H1 (cell line): ENCODE results near the gene NSUN6. TPM values are rescaled to one million over a fixed set of nuclear protein-coding genes. Genes with fewer than 3 reads are reported as not detected.

Experiments
- CTCF ChIA-PET: fragments of 300-600 bp; sonication (Branson Sonifier 250); formaldehyde crosslinking; loops from one replicate; lab custom pipeline; 2021; ENCODE audit not compliant: partially characterized antibody; lab: Charles Lee
- POLR2A ChIA-PET: fragments of 300-600 bp; sonication (Branson Sonifier 250); formaldehyde crosslinking; loops from one replicate; lab custom pipeline; 2021; ENCODE audit warnings: inconsistent platforms; ENCODE audit not compliant: partially characterized antibody; lab: Charles Lee
- DNase-seq, 2 experiments: peaks; one replicate each; pipeline versions ENCODE4 v3.0.0 to v3.0.0-alpha.2; 2010 to 2022; ENCODE audit warnings: low spot score in 2 of 2, low read depth in 1 of 2, mixed read lengths in 1 of 2
- FAIRE-seq: peaks from 2 replicates; lab custom pipeline; 2011; peaks lifted over from hg19 to GRCh38; lab: Jason Lieb, UNC
- H2AFZ ChIP-seq: 2 replicates; pipeline ENCODE4 v1.8.1; 2012; ENCODE audit warnings: low read length, inconsistent platforms
- H2AK5ac ChIP-seq: 2 replicates; pipeline ENCODE4 v1.6.1; 2013; ENCODE audit warnings: low read depth, low read length
- H2BK120ac ChIP-seq: replicated peaks from 2 replicates; pipeline ENCODE3; 2013; ENCODE audit warnings: low read depth, low read length, inconsistent platforms
- H2BK12ac ChIP-seq: 2 replicates; pipeline ENCODE4 v1.6.1; 2013; ENCODE audit warnings: low read depth, low read length
- H2BK15ac ChIP-seq: 2 replicates; pipeline ENCODE4 v1.6.1; 2013; ENCODE audit warnings: low read length
- H2BK20ac ChIP-seq: 2 replicates; pipeline ENCODE4 v1.6.1; 2013; ENCODE audit warnings: low read length
- H2BK5ac ChIP-seq: 2 replicates; pipeline ENCODE4 v1.6.1; 2013; ENCODE audit warnings: low read depth, low read length
- H3K14ac ChIP-seq: 2 replicates; pipeline ENCODE4 v1.6.1; 2013; ENCODE audit warnings: inconsistent platforms; ENCODE audit not compliant: insufficient read length
- H3K18ac ChIP-seq: 2 replicates; pipeline ENCODE4 v1.6.1; 2013; ENCODE audit warnings: low read length; ENCODE audit errors: extremely low read depth
- H3K23ac ChIP-seq: 2 replicates; pipeline ENCODE4 v1.6.1; 2013; ENCODE audit warnings: inconsistent platforms; ENCODE audit not compliant: insufficient read length
- H3K23me2 ChIP-seq: 2 replicates; pipeline ENCODE4 v1.6.1; 2013; ENCODE audit warnings: low read depth, low read length
- H3K27ac ChIP-seq: 2 replicates; pipeline ENCODE4 v1.6.1; 2011; ENCODE audit warnings: low read depth, low read length, inconsistent platforms
- H3K27me3 ChIP-seq, 4 experiments: replicated peaks in 1 of 4; 1 replicate in 1 of 4; 2 replicates in 3 of 4; pipeline versions ENCODE4 v1.6.1 to v1.8.1; 2011 to 2013; ENCODE audit warnings: low read length in 3 of 4, mild to moderate bottlenecking in 3 of 4, inconsistent platforms in 2 of 4, mixed read lengths in 2 of 4, moderate library complexity in 1 of 4; ENCODE audit not compliant: control insufficient read depth in 3 of 4, insufficient read depth in 3 of 4; ENCODE audit errors: extremely low read depth in 1 of 4
- H3K36me3 ChIP-seq, 4 experiments: 2 replicates each; pipeline versions ENCODE4 v1.6.1 to v1.8.1; 2011 to 2013; ENCODE audit warnings: mild to moderate bottlenecking in 4 of 4, low read length in 3 of 4, moderate library complexity in 2 of 4, control low read depth in 1 of 4, inconsistent platforms in 1 of 4; ENCODE audit not compliant: insufficient read depth in 4 of 4, control insufficient read depth in 2 of 4
- H3K4ac ChIP-seq: replicated peaks from 2 replicates; pipeline ENCODE3; 2013; ENCODE audit warnings: low read length, low read depth, mixed read lengths, inconsistent platforms; ENCODE audit not compliant: insufficient read length
- H3K4me1 ChIP-seq, 4 experiments: replicated peaks in 1 of 4; 1 replicate in 1 of 4; 2 replicates in 3 of 4; pipeline versions ENCODE4 v1.6.1 to v1.8.1; 2011 to 2013; ENCODE audit warnings: low read length in 3 of 4, inconsistent platforms in 2 of 4, mixed read lengths in 1 of 4; ENCODE audit not compliant: insufficient read depth in 4 of 4, control insufficient read depth in 3 of 4
- H3K4me2 ChIP-seq, 2 experiments: 2 replicates each; pipeline versions ENCODE4 v1.6.1 to v1.8.1; 2011 to 2013; ENCODE audit warnings: low read depth in 2 of 2, low read length in 2 of 2, control low read depth in 1 of 2, inconsistent platforms in 1 of 2, mild to moderate bottlenecking in 1 of 2; ENCODE audit not compliant: insufficient read depth in 1 of 2
- H3K4me3 ChIP-seq, 4 experiments: fragments of 200-600, 300-600 bp in 1 of 4; sonication (generic), shearing (Covaris generic), sonication (Bioruptor Twin) in 1 of 4; 2 replicates each; pipeline versions ENCODE4 v1.5.1 to v1.8.1; 2011 to 2016; ENCODE audit warnings: low read length in 4 of 4, low read depth in 3 of 4, control low read depth in 2 of 4, inconsistent platforms in 2 of 4, mild to moderate bottlenecking in 2 of 4, mixed read lengths in 1 of 4, moderate library complexity in 1 of 4; ENCODE audit not compliant: insufficient read depth in 2 of 4; ENCODE audit errors: extremely low read depth in 1 of 4
- H3K56ac ChIP-seq: replicated peaks from 2 replicates; pipeline ENCODE3; 2013; ENCODE audit warnings: low read depth, mild to moderate bottlenecking, mixed read lengths, low read length, inconsistent platforms; ENCODE audit not compliant: insufficient read length
- H3K79me1 ChIP-seq: 2 replicates; pipeline ENCODE4 v1.6.1; 2013; ENCODE audit warnings: low read depth, low read length, control low read depth
- H3K79me2 ChIP-seq, 2 experiments: 2 replicates each; pipeline versions ENCODE4 v1.6.1 to v1.8.1; 2012 to 2013; ENCODE audit warnings: low read length in 2 of 2, mild to moderate bottlenecking in 2 of 2, inconsistent platforms in 1 of 2; ENCODE audit not compliant: insufficient read depth in 2 of 2, control insufficient read depth in 1 of 2
- H3K9ac ChIP-seq, 4 experiments: replicated peaks in 1 of 4; 1 replicate in 1 of 4; 2 replicates in 3 of 4; pipeline versions ENCODE4 v1.6.1 to v1.8.1; 2011 to 2013; ENCODE audit warnings: low read depth in 3 of 4, low read length in 3 of 4, control low read depth in 2 of 4, mild to moderate bottlenecking in 2 of 4, moderate library complexity in 2 of 4, inconsistent platforms in 1 of 4; ENCODE audit errors: extremely low read depth in 1 of 4
- H3K9me3 ChIP-seq, 2 experiments: 2 replicates each; pipeline versions ENCODE4 v1.6.1 to v1.8.1; 2012 to 2013; ENCODE audit warnings: mild to moderate bottlenecking in 2 of 2, moderate library complexity in 2 of 2, control low read depth in 1 of 2, inconsistent platforms in 1 of 2, low read depth in 1 of 2, low read length in 1 of 2, mixed read lengths in 1 of 2; ENCODE audit not compliant: insufficient read depth in 2 of 2
- H4K20me1 ChIP-seq, 2 experiments: replicated peaks in 1 of 2; 2 replicates each; pipeline versions ENCODE3 to v1.8.1; 2011 to 2013; ENCODE audit warnings: inconsistent platforms in 2 of 2, low read length in 2 of 2, mild to moderate bottlenecking in 1 of 2; ENCODE audit not compliant: insufficient read depth in 2 of 2, control insufficient read depth in 1 of 2
- H4K5ac ChIP-seq: 2 replicates; pipeline ENCODE4 v1.6.1; 2013; ENCODE audit warnings: low read length, low read depth, mixed read lengths, inconsistent platforms; ENCODE audit not compliant: insufficient read length
- H4K8ac ChIP-seq: 2 replicates; pipeline ENCODE4 v1.8.0; 2013; ENCODE audit warnings: mild to moderate bottlenecking, moderate library complexity, low read length, inconsistent platforms; ENCODE audit not compliant: insufficient read depth; ENCODE audit errors: extremely low read depth
- H4K91ac ChIP-seq: replicated peaks from 2 replicates; pipeline ENCODE3; 2013; ENCODE audit warnings: low read length, mixed read lengths, inconsistent platforms; ENCODE audit not compliant: insufficient read length
- MAFK ChIP-seq: IDR thresholded peaks from 2 replicates; pipeline ENCODE4 v1.6.1; 2012; ENCODE audit warnings: low read depth, mild to moderate bottlenecking, improper control_type of control experiment, low read length
- RBBP5 ChIP-seq: IDR thresholded peaks from 2 replicates; pipeline ENCODE4 v1.7.1; 2012; ENCODE audit warnings: low read depth, mild to moderate bottlenecking, inconsistent platforms, low read length, moderate library complexity, borderline replicate concordance
- TEAD4 ChIP-seq: IDR thresholded peaks from 2 replicates; pipeline ENCODE4 v1.6.1; 2012; ENCODE audit warnings: low read depth, low read length, inconsistent platforms, mixed read lengths
- YY1 ChIP-seq: IDR thresholded peaks from 2 replicates; pipeline ENCODE4 v1.6.1; 2011; ENCODE audit warnings: low read depth, mild to moderate bottlenecking, low read length
- WGBS, 2 experiments: shearing (Covaris generic) in 1 of 2; methylation state at CpG; one replicate each; pipeline versions ENCODE4 v1.1.6 to v1.1.7; 2013 to 2015; ENCODE audit warnings: low lambda C conversion rate in 2 of 2, mixed read lengths in 2 of 2, inconsistent platforms in 1 of 2, low coverage in 1 of 2, missing lambda C conversion rate in 1 of 2; ENCODE audit not compliant: insufficient replicate concordance in 2 of 2, insufficient coverage in 1 of 2, insufficient read length in 1 of 2; ENCODE audit errors: extremely low coverage in 1 of 2, missing lambda C conversion rate in 1 of 2; 5-methylcytosine and 5-hydroxymethylcytosine counted together
- polyA plus RNA-seq, 7 experiments: library from polyadenylated mRNA; depleted of rRNA in 3 of 7; stranded (reverse) in 5 of 7; unstranded in 2 of 7; fragments of >200 nt in 5 of 7; fragments of 200-250 nt in 2 of 7; gene quantifications; 1 replicate in 5 of 7; 2 replicates in 1 of 7; 4 replicates in 1 of 7; pipeline versions ENCODE4 v1.2.1 to v1.2.3, GENCODE V29; 2011 to 2013; ENCODE audit warnings: missing spikeins in 2 of 7, mixed read lengths in 2 of 7
- total RNA-seq: library from RNA; stranded (reverse); fragmentation: NEBNext Ultra II Directional; extraction: Animal tissue kit (Norgen Biotek cat#: 25700); gene quantifications from 2 replicates; pipeline ENCODE4 v1.2.1, GENCODE V29; 2021
- TF ChIP-seq, protein P1 (sequence below), 3 experiments: IDR thresholded peaks; 1 replicate in 2 of 3; 2 replicates in 1 of 3; pipeline versions ENCODE4 v1.5.1 to v1.6.1; 2011; ENCODE audit warnings: low read length in 3 of 3, mild to moderate bottlenecking in 3 of 3, inconsistent platforms in 2 of 3, low read depth in 1 of 3, moderate library complexity in 1 of 3; ENCODE audit not compliant: insufficient read depth in 1 of 3; ENCODE audit errors: control extremely low read depth in 1 of 3

Gene NSUN6
- total and polyA plus RNA-seq, 2 of the 8 experiments (the other 6 are each of a cell fraction or from before 2014, with no cell fraction given): 5.9 to 14.4 TPM

DNA sequence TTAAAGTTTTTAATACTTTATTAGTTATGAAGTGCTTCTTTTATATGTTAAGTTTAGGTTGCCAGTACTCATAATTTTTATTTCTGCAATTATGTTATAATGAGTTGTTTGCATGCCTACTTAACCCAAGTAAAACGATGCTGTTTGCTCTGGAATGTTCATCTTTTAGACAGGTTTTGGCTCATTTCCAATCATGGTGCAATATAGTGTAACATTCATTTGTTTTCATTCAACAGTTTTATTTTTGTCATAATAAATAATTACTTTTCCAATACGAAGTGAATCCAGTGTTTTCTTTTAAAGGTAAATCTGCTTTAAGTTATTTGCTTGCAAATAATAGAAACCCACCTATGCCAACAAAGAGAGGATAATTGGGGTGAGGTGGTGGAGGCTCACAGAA is 30.0 kb upstream of the NSUN6 start:
- 87% methylated on average over 2 of the region's 2 CpGs; no CpG with 5 or more reads in 1 of the 2 experiments for WGBS, 2 experiments
- H2AK5ac ChIP-seq: no peak overlapping the region

More for the DNA sequence above, 30.0 kb upstream of the NSUN6 start:
- Histone ChIP-seq H3K23me2 (no peaks in the 10 kb centered on the region), H2BK20ac (no peak overlapping the region), H3K4me1 (no peaks in the 10 kb centered on the region), H3K79me1 (no peaks in the 10 kb centered on the region), H3K14ac (no peak overlapping the region), H3K4me2 (no peak overlapping the region), H2BK5ac (no peak overlapping the region), H2BK12ac (no peak overlapping the region), H2AFZ (no peak overlapping the region), H3K23ac (no peak overlapping the region), H4K91ac (no peak overlapping the region), H3K4me3 (no peak overlapping the region), H3K27me3 (no peaks in the 10 kb centered on the region), H4K8ac (no peak overlapping the region), H2BK15ac (no peak overlapping the region), H3K9ac (no peak overlapping the region), H3K56ac (no peak overlapping the region), H3K79me2 (no peaks in the 10 kb centered on the region), H3K4ac (no peak overlapping the region), H2BK120ac (no peak overlapping the region), H3K9me3 (no peaks in the 10 kb centered on the region), H4K20me1 (peaks cover 1 to 6% of the 10 kb centered on the region in 2 experiments), H3K18ac (no peak overlapping the region), H4K5ac (no peak overlapping the region), H3K27ac (no peak overlapping the region), H3K36me3 (peaks cover 0 to 10% (median 4%) of the 10 kb centered on the region in 4 experiments; a peak in 4 of 8 replicates)
- TF ChIP-seq, protein P1, sequence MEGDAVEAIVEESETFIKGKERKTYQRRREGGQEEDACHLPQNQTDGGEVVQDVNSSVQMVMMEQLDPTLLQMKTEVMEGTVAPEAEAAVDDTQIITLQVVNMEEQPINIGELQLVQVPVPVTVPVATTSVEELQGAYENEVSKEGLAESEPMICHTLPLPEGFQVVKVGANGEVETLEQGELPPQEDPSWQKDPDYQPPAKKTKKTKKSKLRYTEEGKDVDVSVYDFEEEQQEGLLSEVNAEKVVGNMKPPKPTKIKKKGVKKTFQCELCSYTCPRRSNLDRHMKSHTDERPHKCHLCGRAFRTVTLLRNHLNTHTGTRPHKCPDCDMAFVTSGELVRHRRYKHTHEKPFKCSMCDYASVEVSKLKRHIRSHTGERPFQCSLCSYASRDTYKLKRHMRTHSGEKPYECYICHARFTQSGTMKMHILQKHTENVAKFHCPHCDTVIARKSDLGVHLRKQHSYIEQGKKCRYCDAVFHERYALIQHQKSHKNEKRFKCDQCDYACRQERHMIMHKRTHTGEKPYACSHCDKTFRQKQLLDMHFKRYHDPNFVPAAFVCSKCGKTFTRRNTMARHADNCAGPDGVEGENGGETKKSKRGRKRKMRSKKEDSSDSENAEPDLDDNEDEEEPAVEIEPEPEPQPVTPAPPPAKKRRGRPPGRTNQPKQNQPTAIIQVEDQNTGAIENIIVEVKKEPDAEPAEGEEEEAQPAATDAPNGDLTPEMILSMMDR (IDR thresholded peaks at IDR 0.05; ENCODE audit: control extremely low read depth in 1 of 3, insufficient read depth in 1 of 3, low read depth in 1 of 3, low read length in 3 of 3): no peak
- TF ChIP-seq RBBP5: no peak
- no peak for TF ChIP-seq YY1
- TF ChIP-seq MAFK: no peak
- TF ChIP-seq TEAD4: no peak
- ChIA-PET CTCF (no interaction called here), POLR2A (no interaction called here)
- no peak for DNase-seq
- no peak for FAIRE-seq
